Hepatocyte (in vitro differentiated cells): Measurements from ENCODE around the gene APBA1. TPM values are rescaled to one million over a fixed set of nuclear protein-coding genes. Genes with fewer than 3 reads are reported as not detected.

ENCODE experiments used
- DNase-seq: peaks from one replicate; pipeline ENCODE4 v3.0.0-alpha.2; 2016; ENCODE audit warnings: low spot score
- H2AFZ ChIP-seq: fragments of 200-600 bp; sonication (generic); 2 replicates; pipeline ENCODE4 v1.6.0; 2016; ENCODE audit warnings: antibody characterized with exemption, mild to moderate bottlenecking
- H3K27ac ChIP-seq: fragments of 200-600 bp; sonication (generic); 2 replicates; pipeline ENCODE4 v1.5.1; 2016; ENCODE audit warnings: mild to moderate bottlenecking
- H3K27me3 ChIP-seq: fragments of 200-600 bp; sonication (generic); 2 replicates; pipeline ENCODE4 v1.6.1; 2016
- H3K36me3 ChIP-seq: fragments of 200-600 bp; sonication (generic); replicated peaks from 2 replicates; pipeline ENCODE4 v1.5.1; 2016; ENCODE audit warnings: low read depth; ENCODE audit not compliant: insufficient read depth
- H3K4me1 ChIP-seq: fragments of 200-600 bp; sonication (generic); 2 replicates; pipeline ENCODE4 v1.5.1; 2016; ENCODE audit warnings: mild to moderate bottlenecking, moderate library complexity; ENCODE audit not compliant: insufficient read depth
- H3K4me2 ChIP-seq: fragments of 200-600 bp; sonication (generic); 2 replicates; pipeline ENCODE4 v1.6.0; 2016
- H3K4me3 ChIP-seq: fragments of 200-600 bp; sonication (generic); 2 replicates; pipeline ENCODE4 v1.5.1; 2016; ENCODE audit warnings: mild to moderate bottlenecking
- H3K79me2 ChIP-seq: fragments of 200-600 bp; sonication (generic); 2 replicates; pipeline ENCODE4 v1.6.0; 2017; ENCODE audit warnings: mild to moderate bottlenecking
- H3K9me2 ChIP-seq: fragments of 200-600 bp; sonication (generic); replicated peaks from 2 replicates; pipeline ENCODE4 v1.6.0; 2017; ENCODE audit warnings: mild to moderate bottlenecking; ENCODE audit not compliant: insufficient read depth
- H3K9me3 ChIP-seq: fragments of 200-600 bp; sonication (generic); 2 replicates; pipeline ENCODE4 v1.5.1; 2016; ENCODE audit warnings: low read depth, mild to moderate bottlenecking
- H4K20me1 ChIP-seq: fragments of 200-600 bp; sonication (generic); 2 replicates; pipeline ENCODE4 v1.6.0; 2016; ENCODE audit warnings: mild to moderate bottlenecking; ENCODE audit not compliant: insufficient read depth, poor library complexity, severe bottlenecking
- CTCF ChIP-seq: fragments of 200-600 bp; sonication (generic); IDR thresholded peaks from 2 replicates; pipeline ENCODE4 v1.5.1; 2016; ENCODE audit warnings: antibody characterized with exemption, mild to moderate bottlenecking; ENCODE audit not compliant: poor library complexity
- EZH2 ChIP-seq: fragments of 200-600 bp; sonication (generic); IDR thresholded peaks from 2 replicates; pipeline ENCODE4 v1.6.1; 2016; ENCODE audit warnings: antibody characterized with exemption, mild to moderate bottlenecking, borderline replicate concordance
- EZH2phosphoT487 ChIP-seq: fragments of 200-600 bp; sonication (generic); IDR thresholded peaks from one replicate; pipeline ENCODE4 v1.6.1; 2018; ENCODE audit warnings: antibody characterized with exemption, mild to moderate bottlenecking, low read depth, moderate library complexity; ENCODE audit not compliant: unreplicated experiment, severe bottlenecking
- WGBS: methylation state at CpG from one replicate; pipeline ENCODE4 v1.1.6; 2016; ENCODE audit warnings: low lambda C conversion rate; ENCODE audit errors: missing lambda C conversion rate; 5-methylcytosine and 5-hydroxymethylcytosine counted together
- polyA plus RNA-seq: library from polyadenylated mRNA; unstranded; fragments of >200 nt; fragmentation: Nextera tagmentation; extraction: Ambion mirVana; gene quantifications from 2 replicates; pipeline ENCODE4 v1.2.1, GENCODE V29; 2016
- total RNA-seq: library from RNA; depleted of rRNA; stranded (reverse); fragments of >200 nt; gene quantifications from 2 replicates; pipeline ENCODE4 v1.2.3, GENCODE V29; 2014

The APBA1 gene
- total and polyA plus RNA-seq, 2 experiments from 2014 or later, result 1.5 to 12.0 TPM

GRCh38 chr9:69385581-69386033 is 286.6 kb downstream of the APBA1 start:
- no peak overlapping the region for H3K4me3 ChIP-seq
- no peak overlapping the region for H3K27ac ChIP-seq
- TF ChIP-seq EZH2phosphoT487 (no peak), CTCF (no peak), EZH2 (no peak)
- H3K79me2 ChIP-seq, result no peaks in the 10 kb centered on the region
- H4K20me1 ChIP-seq, result no peaks in the 10 kb centered on the region
- DNase-seq, result no peak
- 59% methylated on average over 6 of the region's 6 CpGs for WGBS
- H3K4me1 ChIP-seq, result no peaks in the 10 kb centered on the region
- no peaks in the 10 kb centered on the region for H3K9me3 ChIP-seq
- H3K36me3 ChIP-seq, result no peaks in the 10 kb centered on the region
- H3K4me2 ChIP-seq, result no peak overlapping the region
- H3K9me2 ChIP-seq, result no peaks in the 10 kb centered on the region
- H3K27me3 ChIP-seq, result no peaks in the 10 kb centered on the region
- no peak overlapping the region for H2AFZ ChIP-seq

- Histone ChIP-seq H3K27ac (no peak overlapping the region), H3K9me2 (no peaks in the 10 kb centered on the region), H3K27me3 (no peaks in the 10 kb centered on the region), H3K4me2 (no peak overlapping the region), H3K79me2 (no peaks in the 10 kb centered on the region), H3K4me3 (no peak overlapping the region), H3K36me3 (no peaks in the 10 kb centered on the region), H2AFZ (no peak overlapping the region), H4K20me1 (no peaks in the 10 kb centered on the region), H3K9me3 (no peaks in the 10 kb centered on the region), H3K4me1 (no peaks in the 10 kb centered on the region)
- WGBS, result 86% methylated on average over 4 of the region's 4 CpGs
- DNase-seq, result no peak
- TF ChIP-seq EZH2phosphoT487 (no peak), EZH2 (no peak), CTCF (no peak)
These were observed 290.0 kb downstream of the APBA1 start for GRCh38 chr9:69382135-69382534.

GRCh38 chr9:69380811-69381210 is 291.4 kb downstream of the APBA1 start:
- no peak for TF ChIP-seq CTCF
- TF ChIP-seq EZH2phosphoT487, result no peak
- Histone ChIP-seq H3K36me3 (no peaks in the 10 kb centered on the region), H3K27me3 (no peaks in the 10 kb centered on the region), H3K27ac (no peak overlapping the region), H2AFZ (no peak overlapping the region), H3K4me2 (no peak overlapping the region), H4K20me1 (no peaks in the 10 kb centered on the region), H3K4me1 (no peaks in the 10 kb centered on the region), H3K79me2 (no peaks in the 10 kb centered on the region), H3K9me2 (no peaks in the 10 kb centered on the region), H3K9me3 (no peaks in the 10 kb centered on the region), H3K4me3 (no peak overlapping the region)
- no peak for DNase-seq
- 98% methylated on average over 3 of the region's 3 CpGs for WGBS

GRCh38 chr9:69380301-69380700 is 291.9 kb downstream of the APBA1 start:
- H3K4me3 ChIP-seq, result no peak overlapping the region
- no peaks in the 10 kb centered on the region for H3K36me3 ChIP-seq
- no peaks in the 10 kb centered on the region for H3K4me1 ChIP-seq
- no peaks in the 10 kb centered on the region for H4K20me1 ChIP-seq
- no peaks in the 10 kb centered on the region for H3K9me3 ChIP-seq
- no peak overlapping the region for H3K4me2 ChIP-seq
- H3K79me2 ChIP-seq, result no peaks in the 10 kb centered on the region
- H3K27ac ChIP-seq, result no peak overlapping the region
- no peak for DNase-seq
- no peak for TF ChIP-seq EZH2
- TF ChIP-seq EZH2phosphoT487, result no peak
- TF ChIP-seq CTCF, result no peak
- 79% methylated on average over 6 of the region's 6 CpGs for WGBS
- H2AFZ ChIP-seq, result no peak overlapping the region
- no peaks in the 10 kb centered on the region for H3K27me3 ChIP-seq
- H3K9me2 ChIP-seq, result no peaks in the 10 kb centered on the region
